WTC11 (cell line): ENCODE measurements around the gene ABLIM2. TPM values are rescaled to one million over a fixed set of nuclear protein-coding genes. Genes with fewer than 3 reads are reported as not detected.
A peak's percentile ranks its signal among the peaks of the same experiment; 100 is the strongest.

ENCODE experiments used
- ATAC-seq: fragments of 200-7000 bp; cut with Tn5 transposase; 2 replicates; pipeline ENCODE4 v1.10.0; 2021; ENCODE audit warnings: mild to moderate bottlenecking, moderate library complexity
- CTCF ChIA-PET: fragments of 300-600 bp; sonication (Branson Sonifier 250); formaldehyde crosslinking; loops from one replicate; lab custom pipeline; 2021; ENCODE audit warnings: antibody characterized with exemption; lab: Charles Lee
- POLR2A ChIA-PET: fragments of 350-600 bp; sonication (Branson Sonifier 250); formaldehyde crosslinking; loops from one replicate; lab custom pipeline; 2021; ENCODE audit warnings: antibody characterized with exemption; lab: Charles Lee
- DNase-seq: peaks from one replicate; pipeline ENCODE4 v3.0.0; 2021; ENCODE audit warnings: low spot score
- H3K27ac Mint-ChIP-seq: 2 replicates; pipeline ENCODE4 v1.8.0; 2021; ENCODE audit warnings: mixed read lengths
- H3K27me3 Mint-ChIP-seq: 2 replicates; pipeline ENCODE4 v1.8.0; 2021; ENCODE audit warnings: low read depth, mild to moderate bottlenecking, moderate library complexity, mixed read lengths
- H3K36me3 Mint-ChIP-seq: 2 replicates; pipeline ENCODE4 v1.8.0; 2021; ENCODE audit warnings: mixed read lengths
- H3K4me1 Mint-ChIP-seq: 2 replicates; pipeline ENCODE4 v1.8.0; 2022; ENCODE audit warnings: mixed read lengths
- H3K4me3 Mint-ChIP-seq: 2 replicates; pipeline ENCODE4 v1.8.0; 2021; ENCODE audit warnings: mild to moderate bottlenecking, moderate library complexity, mixed read lengths
- H3K9me3 Mint-ChIP-seq: 2 replicates; pipeline ENCODE4 v1.8.0; 2021; ENCODE audit warnings: mixed read lengths
- ATF6 ChIP-seq: sonication (generic); formaldehyde crosslinking; IDR thresholded peaks from 2 replicates; pipeline ENCODE4 v1.8.1; 2023; ENCODE audit warnings: mild to moderate bottlenecking, missing genetic modification reagents
- E2F5 ChIP-seq: sonication (generic); formaldehyde crosslinking; IDR thresholded peaks from 2 replicates; pipeline ENCODE4 v1.8.1; 2022; ENCODE audit warnings: mild to moderate bottlenecking, moderate library complexity, missing genetic modification reagents
- HMGA2 ChIP-seq: fragments of 250-450 bp; sonication (Bioruptor Pico); IDR thresholded peaks from 2 replicates; pipeline ENCODE4 v1.4.0; 2021; ENCODE audit warnings: mild to moderate bottlenecking, moderate library complexity
- KAT7 ChIP-seq: sonication (generic); formaldehyde crosslinking; IDR thresholded peaks from 2 replicates; pipeline ENCODE4 v1.8.1; 2023; ENCODE audit warnings: missing genetic modification reagents, mild to moderate bottlenecking, borderline replicate concordance
- MXD4 ChIP-seq: fragments of 250-450 bp; sonication (Bioruptor Pico); IDR thresholded peaks from 2 replicates; pipeline ENCODE4 v1.8.0; 2021; ENCODE audit warnings: mild to moderate bottlenecking, moderate library complexity, borderline replicate concordance
- MYBL2 ChIP-seq: sonication (generic); formaldehyde crosslinking; IDR thresholded peaks from 2 replicates; pipeline ENCODE4 v1.8.1; 2023; ENCODE audit warnings: mild to moderate bottlenecking, moderate library complexity, missing genetic modification reagents
- NR1H2 ChIP-seq: sonication (generic); formaldehyde crosslinking; IDR thresholded peaks from 2 replicates; pipeline ENCODE4 v1.9.0; 2021; ENCODE audit warnings: mild to moderate bottlenecking, moderate library complexity, missing genetic modification reagents
- SOX15 ChIP-seq: fragments of 250-450 bp; sonication (Bioruptor Pico); IDR thresholded peaks from 2 replicates; pipeline ENCODE4 v1.9.0; 2021; ENCODE audit warnings: mild to moderate bottlenecking
- SP1 ChIP-seq: sonication (generic); formaldehyde crosslinking; conservative IDR thresholded peaks from 2 replicates; pipeline ENCODE4 v1.8.1; 2022; ENCODE audit warnings: missing genetic modification reagents
- ZNF396 ChIP-seq: fragments of 250-450 bp; sonication (Bioruptor Pico); IDR thresholded peaks from 2 replicates; pipeline ENCODE4 v1.8.0; 2021; ENCODE audit warnings: mild to moderate bottlenecking, moderate library complexity, borderline replicate concordance
- ZNF416 ChIP-seq: fragments of 250-450 bp; sonication (Bioruptor Pico); IDR thresholded peaks from 2 replicates; pipeline ENCODE4 v1.9.0; 2021; ENCODE audit warnings: mild to moderate bottlenecking, inconsistent platforms
- ZNF512 ChIP-seq: sonication (generic); formaldehyde crosslinking; IDR thresholded peaks from 2 replicates; pipeline ENCODE4 v1.8.1; 2022; ENCODE audit warnings: missing genetic modification reagents, borderline replicate concordance
- ZNF532 ChIP-seq: fragments of 250-450 bp; sonication (Bioruptor Pico); IDR thresholded peaks from 2 replicates; pipeline ENCODE4 v1.9.0; 2021; ENCODE audit warnings: mild to moderate bottlenecking, borderline replicate concordance
- total RNA-seq: library from RNA; stranded (reverse); gene quantifications from 3 replicates; pipeline ENCODE4 v1.2.3, GENCODE V29; 2021
- TF ChIP-seq, protein P1 (sequence below): sonication (generic); formaldehyde crosslinking; IDR thresholded peaks from 2 replicates; pipeline ENCODE4 v1.8.0; 2022; ENCODE audit warnings: missing genetic modification reagents

The ABLIM2 gene
- total RNA-seq, 1 experiment from 2014 or later: 2.6 TPM

- no peaks in the 10 kb centered on the region for H3K36me3 Mint-ChIP-seq
- H3K4me3 Mint-ChIP-seq: no peak overlapping the region
- peaks cover 3% of the 10 kb centered on the region; the same call in 1 of the 2 replicates for H3K9me3 Mint-ChIP-seq
- no peak for TF ChIP-seq MXD4
- TF ChIP-seq KAT7 (CRISPR knock-in tag): no peak
- no peak for TF ChIP-seq E2F5 (CRISPR knock-in tag)
- TF ChIP-seq ZNF416: no peak
- TF ChIP-seq SP1 (CRISPR knock-in tag): no peak
- no peak for TF ChIP-seq ATF6 (CRISPR knock-in tag)
- no peak for TF ChIP-seq MYBL2 (CRISPR knock-in tag)
- no peak for TF ChIP-seq NR1H2 (CRISPR knock-in tag)
- TF ChIP-seq ZNF512 (CRISPR knock-in tag): no peak
- TF ChIP-seq ZNF396: no peak
- TF ChIP-seq, protein P1, sequence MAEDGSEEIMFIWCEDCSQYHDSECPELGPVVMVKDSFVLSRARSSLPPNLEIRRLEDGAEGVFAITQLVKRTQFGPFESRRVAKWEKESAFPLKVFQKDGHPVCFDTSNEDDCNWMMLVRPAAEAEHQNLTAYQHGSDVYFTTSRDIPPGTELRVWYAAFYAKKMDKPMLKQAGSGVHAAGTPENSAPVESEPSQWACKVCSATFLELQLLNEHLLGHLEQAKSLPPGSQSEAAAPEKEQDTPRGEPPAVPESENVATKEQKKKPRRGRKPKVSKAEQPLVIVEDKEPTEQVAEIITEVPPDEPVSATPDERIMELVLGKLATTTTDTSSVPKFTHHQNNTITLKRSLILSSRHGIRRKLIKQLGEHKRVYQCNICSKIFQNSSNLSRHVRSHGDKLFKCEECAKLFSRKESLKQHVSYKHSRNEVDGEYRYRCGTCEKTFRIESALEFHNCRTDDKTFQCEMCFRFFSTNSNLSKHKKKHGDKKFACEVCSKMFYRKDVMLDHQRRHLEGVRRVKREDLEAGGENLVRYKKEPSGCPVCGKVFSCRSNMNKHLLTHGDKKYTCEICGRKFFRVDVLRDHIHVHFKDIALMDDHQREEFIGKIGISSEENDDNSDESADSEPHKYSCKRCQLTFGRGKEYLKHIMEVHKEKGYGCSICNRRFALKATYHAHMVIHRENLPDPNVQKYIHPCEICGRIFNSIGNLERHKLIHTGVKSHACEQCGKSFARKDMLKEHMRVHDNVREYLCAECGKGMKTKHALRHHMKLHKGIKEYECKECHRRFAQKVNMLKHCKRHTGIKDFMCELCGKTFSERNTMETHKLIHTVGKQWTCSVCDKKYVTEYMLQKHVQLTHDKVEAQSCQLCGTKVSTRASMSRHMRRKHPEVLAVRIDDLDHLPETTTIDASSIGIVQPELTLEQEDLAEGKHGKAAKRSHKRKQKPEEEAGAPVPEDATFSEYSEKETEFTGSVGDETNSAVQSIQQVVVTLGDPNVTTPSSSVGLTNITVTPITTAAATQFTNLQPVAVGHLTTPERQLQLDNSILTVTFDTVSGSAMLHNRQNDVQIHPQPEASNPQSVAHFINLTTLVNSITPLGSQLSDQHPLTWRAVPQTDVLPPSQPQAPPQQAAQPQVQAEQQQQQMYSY (CRISPR knock-in tag): no peak
- no peak for TF ChIP-seq SOX15 (CRISPR knock-in tag)
- TF ChIP-seq, all 79 proteins: peak for 0
- no peak for ATAC-seq
- DNase-seq: no peak
- CTCF ChIA-PET: interaction anchor here (0.7 to 1.1 kb wide), 5 partner anchors 104 to 705 kb away, joined by 3 to 4 read pairs (median 3); no protein-coding TSS in a partner anchor
- Mint-ChIP-seq H3K4me1 (no peaks in the 10 kb centered on the region), H3K27ac (no peak overlapping the region), H3K27me3 (no peaks in the 10 kb centered on the region; the same call in 1 of the 2 replicates)
- POLR2A ChIA-PET: interaction anchor here (0.7 kb wide), 2 partner anchors 42 to 113 kb away, joined by 5 read pairs; no protein-coding TSS in a partner anchor
Observed at GRCh38 chr4:8028884-8029568, 129.6 kb downstream of the ABLIM2 start.

GRCh38 chr4:8028368-8028767 is 130.2 kb downstream of the ABLIM2 start:
- H3K36me3 Mint-ChIP-seq: no peaks in the 10 kb centered on the region
- ChIA-PET CTCF (no interaction called here), POLR2A (no interaction called here)
- DNase-seq: no peak
- no peaks in the 10 kb centered on the region for H3K4me1 Mint-ChIP-seq
- H3K4me3 Mint-ChIP-seq: no peak overlapping the region
- H3K27me3 Mint-ChIP-seq: no peaks in the 10 kb centered on the region; the same call in 1 of the 2 replicates
- 0 out of 2 replicates have a peak overlapping the region, but pooled peaks have one; percentile 2 for H3K27ac Mint-ChIP-seq
- H3K9me3 Mint-ChIP-seq: peaks cover 3% of the 10 kb centered on the region; the same call in 1 of the 2 replicates
- TF ChIP-seq ZNF532 (CRISPR knock-in tag) (no peak), HMGA2 (CRISPR knock-in tag) (no peak)
- TF ChIP-seq, all 79 proteins: peak for 0
- no peak for ATAC-seq
